HG03520 (cell line): Measurements from ENCODE around the gene EIF3L.

Experiments
- ATAC-seq: cut with Tn5 transposase; IDR thresholded peaks from one replicate; pipeline ENCODE4 v1.9.1; 2021; ENCODE audit warnings: mild to moderate bottlenecking, moderate library complexity; ENCODE audit not compliant: unreplicated experiment

The EIF3L gene

GRCh38 chr22:37926358-37926757 lies 77.1 kb downstream of the EIF3L start:
- ATAC-seq: no peak

GRCh38 chr22:37926771-37927636 lies 77.8 kb downstream of the EIF3L start:
- no peak for ATAC-seq

GRCh38 chr22:37927637-37927936 lies 78.4 kb downstream of the EIF3L start:
- no peak for ATAC-seq

- no peak for ATAC-seq
These were observed 80.2 kb downstream of the EIF3L start for GRCh38 chr22:37929390-37929789.

- no peak for ATAC-seq
These were observed 81.2 kb downstream of the EIF3L start for GRCh38 chr22:37930270-37930951.

GRCh38 chr22:37930952-37931440 lies 81.8 kb downstream of the EIF3L start:
- no peak for ATAC-seq

GRCh38 chr22:37931893-37932389 lies 82.7 kb downstream of the EIF3L start:
- ATAC-seq: no peak

GRCh38 chr22:37932401-37932800 lies 83.2 kb downstream of the EIF3L start:
- no peak for ATAC-seq

- ATAC-seq: no peak
These were observed 83.8 kb downstream of the EIF3L start for GRCh38 chr22:37932821-37933578.

- ATAC-seq: peak; percentile 46
These were observed 84.6 kb downstream of the EIF3L start for GRCh38 chr22:37933711-37934376.
